Epithelial cell of esophagus (primary cell): ENCODE results near the gene TNP1.

ENCODE experiments used
- DNase-seq: peaks from one replicate; pipeline ENCODE4 v3.0.0; 2010; ENCODE audit warnings: low read depth
- H3K4me3 ChIP-seq: 2 replicates; pipeline ENCODE4 v1.5.1; 2011; ENCODE audit warnings: mild to moderate bottlenecking, low read length, control low read depth
- CTCF ChIP-seq: IDR thresholded peaks from 2 replicates; pipeline ENCODE4 v1.5.1; 2011; ENCODE audit warnings: low read depth, mild to moderate bottlenecking, low read length, control low read depth, inconsistent platforms; ENCODE audit not compliant: insufficient read depth; ENCODE audit errors: missing control alignments

The TNP1 gene

DNA sequence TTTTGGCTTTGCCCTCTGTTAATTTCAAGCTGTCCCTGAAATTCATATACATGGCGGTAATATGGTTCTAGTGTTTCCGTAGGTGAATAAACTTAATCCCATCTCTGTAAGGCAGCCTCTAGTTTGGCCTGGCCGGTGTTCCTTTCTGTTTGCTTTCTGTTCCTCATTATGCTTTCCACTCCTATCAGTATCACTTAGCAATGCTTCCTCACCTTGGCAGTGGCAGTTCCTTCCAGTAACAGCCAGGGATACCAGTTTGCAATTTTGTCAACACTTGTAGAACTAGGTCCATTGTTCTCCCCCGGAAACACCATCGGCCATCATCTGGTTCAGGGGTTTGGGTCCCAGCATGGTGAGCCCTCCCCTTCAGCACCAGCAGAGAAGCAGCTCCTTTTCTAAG, 18.2 kb upstream of the TNP1 start:
- DNase-seq, result no peak
- TF ChIP-seq CTCF, result no peak
- H3K4me3 ChIP-seq, result no peak overlapping the region

GRCh38 chr2:216877085-216877484, 17.2 kb upstream of the TNP1 start:
- TF ChIP-seq CTCF, result peak; percentile 48
- DNase-seq, result peak; percentile 33
- H3K4me3 ChIP-seq, result no peak overlapping the region

DNA sequence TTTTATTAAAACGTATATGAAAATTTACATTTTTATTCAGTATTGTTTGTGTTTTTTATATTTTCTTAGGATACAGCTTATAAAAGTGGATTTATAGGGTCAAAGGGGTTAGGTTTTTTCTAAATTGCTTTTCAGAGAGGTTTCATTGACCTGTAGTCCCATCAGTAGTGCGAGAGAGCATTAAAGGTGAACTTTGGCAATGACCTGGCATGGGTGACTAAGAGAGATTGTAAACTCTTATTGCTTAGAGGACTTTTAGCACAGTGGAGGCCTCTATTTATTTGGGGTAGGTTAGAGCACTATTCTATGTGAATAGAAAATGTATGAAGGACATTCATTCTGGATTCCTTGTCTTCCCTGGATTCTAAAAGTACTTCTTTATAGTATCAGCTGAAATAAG, 16.0 kb upstream of the TNP1 start:
- H3K4me3 ChIP-seq, result no peak overlapping the region
- no peak for TF ChIP-seq CTCF
- no peak for DNase-seq

GRCh38 chr2:216873573-216873972, 13.7 kb upstream of the TNP1 start:
- no peak overlapping the region for H3K4me3 ChIP-seq
- TF ChIP-seq CTCF, result no peak
- no peak for DNase-seq

- TF ChIP-seq CTCF, result no peak
- DNase-seq, result no peak
- no peak overlapping the region for H3K4me3 ChIP-seq
These were observed 12.8 kb upstream of the TNP1 start for GRCh38 chr2:216872624-216873023.

DNA sequence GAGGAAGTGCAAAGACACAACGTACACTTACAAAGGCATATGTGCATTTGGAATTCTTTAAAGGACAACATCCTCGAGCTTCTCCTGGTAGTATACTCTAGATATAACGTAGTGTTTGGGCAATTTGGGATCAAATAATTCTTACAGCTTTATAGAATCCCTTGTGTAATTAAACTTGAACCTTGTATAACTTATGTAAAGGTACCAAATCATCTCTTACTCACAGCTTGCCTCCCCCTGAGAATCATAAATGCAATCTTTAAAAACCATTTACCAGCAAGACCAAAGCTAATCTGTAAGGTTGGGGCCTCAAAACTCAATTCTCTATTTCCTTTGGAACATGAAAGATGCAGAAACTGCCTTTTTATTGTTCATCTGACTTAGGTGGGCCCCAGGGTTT, 12.2 kb upstream of the TNP1 start:
- no peak for DNase-seq
- H3K4me3 ChIP-seq, result no peak overlapping the region
- no peak for TF ChIP-seq CTCF

GRCh38 chr2:216871333-216871934, 11.6 kb upstream of the TNP1 start:
- H3K4me3 ChIP-seq, result no peak overlapping the region
- DNase-seq, result no peak
- TF ChIP-seq CTCF, result no peak
